ENCODE results near the gene CDC42BPB. TPM values are rescaled to one million over a fixed set of nuclear protein-coding genes. Genes with fewer than 3 reads are reported as not detected.
"Not testable (repeated sequence)": the region's sequence is repeated elsewhere in the genome, so short reads cannot be mapped to it uniquely, and the experiment has no call there.

Gene CDC42BPB
- total and polyA plus RNA-seq, 2 donors (not counting 1 experiment from before 2014, with no cell fraction given) = 44.8 to 98.3 TPM

- no peaks in the 10 kb centered on the region for H3K9me3 ChIP-seq (ENCODE audit: control insufficient read depth, insufficient read depth, low read depth, low read length)
- H3K4me3 ChIP-seq (replicated peaks in 1 of 4; ENCODE audit: control extremely low read depth in 1 of 4, insufficient read depth in 1 of 4, low read depth in 3 of 4, low read length in 4 of 4) = no peak overlapping the region
- no peak overlapping the region for H3K27ac ChIP-seq (ENCODE audit: insufficient read depth, low read length)
- H2AFZ ChIP-seq (ENCODE audit: low read length) = no peak overlapping the region
- no peak for DNase-seq (ENCODE audit: low read depth in 2 of 2)
- no peak overlapping the region for H3K9ac ChIP-seq (ENCODE audit: insufficient read depth, low read length)
- no peak overlapping the region for H3K4me2 ChIP-seq (ENCODE audit: extremely low read depth, insufficient read depth, low read length)
- H3K79me2 ChIP-seq (ENCODE audit: control insufficient read depth, insufficient read depth, low read length) = no peaks in the 10 kb centered on the region
- H3K27me3 ChIP-seq (ENCODE audit: control insufficient read depth, insufficient read depth, low read length) = peaks cover 56% of the 10 kb centered on the region
- no peaks in the 10 kb centered on the region for H3K36me3 ChIP-seq (ENCODE audit: control insufficient read depth, insufficient read depth, low read length)
- no peak for TF ChIP-seq CTCF (conservative IDR thresholded peaks at IDR 0.05 in 1 of 2, IDR thresholded peaks at IDR 0.05 in 1 of 2; ENCODE audit: low read depth in 1 of 2, low read length in 2 of 2)
- TF ChIP-seq EZH2 (IDR thresholded peaks at IDR 0.05; ENCODE audit: low read length, missing control alignments) = no peak
- H3K4me1 ChIP-seq (ENCODE audit: control insufficient read depth, extremely low read depth, insufficient read depth, low read length) = peaks cover 5% of the 10 kb centered on the region
- no peaks in the 10 kb centered on the region for H4K20me1 ChIP-seq (ENCODE audit: control insufficient read depth, extremely low read depth, insufficient read depth, low read length)
Measured at GRCh38 chr14:102927346-102927877, 129.9 kb downstream of the CDC42BPB start.

GRCh38 chr14:102926840-102927239 is 130.5 kb downstream of the CDC42BPB start:
- not testable (repeated sequence) for H3K36me3 ChIP-seq (ENCODE audit: control insufficient read depth, insufficient read depth, low read length); H3K4me2 ChIP-seq (ENCODE audit: extremely low read depth, insufficient read depth, low read length); H3K4me3 ChIP-seq (replicated peaks in 1 of 4; ENCODE audit: control extremely low read depth in 1 of 4, insufficient read depth in 1 of 4, low read depth in 3 of 4, low read length in 4 of 4); H3K4me1 ChIP-seq (ENCODE audit: control insufficient read depth, extremely low read depth, insufficient read depth, low read length); H4K20me1 ChIP-seq (ENCODE audit: control insufficient read depth, extremely low read depth, insufficient read depth, low read length); H2AFZ ChIP-seq (ENCODE audit: low read length); H3K9ac ChIP-seq (ENCODE audit: insufficient read depth, low read length); H3K9me3 ChIP-seq (ENCODE audit: control insufficient read depth, insufficient read depth, low read depth, low read length); DNase-seq (ENCODE audit: low read depth in 2 of 2); H3K27ac ChIP-seq (ENCODE audit: insufficient read depth, low read length); H3K79me2 ChIP-seq (ENCODE audit: control insufficient read depth, insufficient read depth, low read length)
- H3K27me3 ChIP-seq (ENCODE audit: control insufficient read depth, insufficient read depth, low read length) = peaks cover 62% of the 10 kb centered on the region

GRCh38 chr14:102926104-102926503 is 131.2 kb downstream of the CDC42BPB start:
- H3K27me3 ChIP-seq (ENCODE audit: control insufficient read depth, insufficient read depth, low read length) = peaks cover 63% of the 10 kb centered on the region
- DNase-seq (ENCODE audit: low read depth in 2 of 2) = no peak
- no peaks in the 10 kb centered on the region for H3K79me2 ChIP-seq (ENCODE audit: control insufficient read depth, insufficient read depth, low read length)
- H3K4me1 ChIP-seq (ENCODE audit: control insufficient read depth, extremely low read depth, insufficient read depth, low read length) = peaks cover 5% of the 10 kb centered on the region
- no peak overlapping the region for H2AFZ ChIP-seq (ENCODE audit: low read length)
- H3K9me3 ChIP-seq (ENCODE audit: control insufficient read depth, insufficient read depth, low read depth, low read length) = no peaks in the 10 kb centered on the region
- H4K20me1 ChIP-seq (ENCODE audit: control insufficient read depth, extremely low read depth, insufficient read depth, low read length) = no peaks in the 10 kb centered on the region
- no peak overlapping the region for H3K4me2 ChIP-seq (ENCODE audit: extremely low read depth, insufficient read depth, low read length)
- H3K4me3 ChIP-seq (replicated peaks in 1 of 4; ENCODE audit: control extremely low read depth in 1 of 4, insufficient read depth in 1 of 4, low read depth in 3 of 4, low read length in 4 of 4) = no peak overlapping the region
- no peaks in the 10 kb centered on the region for H3K36me3 ChIP-seq (ENCODE audit: control insufficient read depth, insufficient read depth, low read length)
- no peak for TF ChIP-seq CTCF (conservative IDR thresholded peaks at IDR 0.05 in 1 of 2, IDR thresholded peaks at IDR 0.05 in 1 of 2; ENCODE audit: low read depth in 1 of 2, low read length in 2 of 2)
- TF ChIP-seq EZH2 (IDR thresholded peaks at IDR 0.05; ENCODE audit: low read length, missing control alignments) = no peak
- no peak overlapping the region for H3K9ac ChIP-seq (ENCODE audit: insufficient read depth, low read length)
- H3K27ac ChIP-seq (ENCODE audit: insufficient read depth, low read length) = no peak overlapping the region

Measured in fibroblast of lung (primary cell).